Measurements from ENCODE around the gene MOB3B. TPM values are rescaled to one million over a fixed set of nuclear protein-coding genes. Genes with fewer than 3 reads are reported as not detected.

MOB3B gene
- total RNA-seq, 1 experiment from 2014 or later = 0.03 TPM

GRCh38 chr9:27530915-27531755 is 1.5 kb upstream of the MOB3B start:
- H3K27ac ChIP-seq (ENCODE audit: low read length) = no peak overlapping the region
- no peaks in the 10 kb centered on the region for H3K4me1 ChIP-seq (ENCODE audit: control insufficient read depth, insufficient read depth, low read length)
- H3K27me3 ChIP-seq (ENCODE audit: control insufficient read depth, insufficient read depth, low read length) = no peaks in the 10 kb centered on the region
- intact Hi-C loops (cut with micrococcal nuclease; ENCODE audit: unreplicated experiment) = loop anchor here (5.0 kb wide), 1 partner anchor 199 kb away; no protein-coding TSS in a partner anchor
- TF ChIP-seq SIN3A (IDR thresholded peaks at IDR 0.05; ENCODE audit: borderline replicate concordance, insufficient read depth, low read depth, low read length) (no peak), POLR2AphosphoS5 (IDR thresholded peaks at IDR 0.05; ENCODE audit: low read depth, low read length) (no peak), CTCF (IDR thresholded peaks at IDR 0.05) (no peak), REST (IDR thresholded peaks at IDR 0.05; ENCODE audit: insufficient read depth in 1 of 2, low read depth in 2 of 2, low read length in 1 of 2) (no peak), TCF7L2 (IDR thresholded peaks at IDR 0.05; ENCODE audit: low read depth, low read length) (no peak)
- ChIA-PET POLR2A (no interaction called here), CTCF (no interaction called here)
- no peaks in the 10 kb centered on the region for H3K36me3 ChIP-seq (ENCODE audit: control insufficient read depth, insufficient read depth, low read length)
- ATAC-seq (no peak), DNase-seq (ENCODE audit: low read depth, low spot score) (no peak)
- no peak overlapping the region for H3K4me3 ChIP-seq (ENCODE audit: low read depth in 2 of 2, low read length in 2 of 2)
- BruUV-seq (replicated peaks) = no TSS peak
- H3K9me3 ChIP-seq (ENCODE audit: control insufficient read depth, insufficient read depth, low read depth, low read length) = no peaks in the 10 kb centered on the region
- in situ Hi-C loops (cut with HindIII; ENCODE audit: low pct_unique_long_range_greater_than_20kb, low sequenced_read_pairs) = no loop called here

GRCh38 chr9:27528886-27529315 is 713 bp downstream of the MOB3B start:
- Histone ChIP-seq H3K9me3 (ENCODE audit: control insufficient read depth, insufficient read depth, low read depth, low read length) (no peaks in the 10 kb centered on the region), H3K36me3 (ENCODE audit: control insufficient read depth, insufficient read depth, low read length) (no peaks in the 10 kb centered on the region), H3K4me3 (ENCODE audit: low read depth in 2 of 2, low read length in 2 of 2) (peak overlapping the region; percentile 33 to 40), H3K27ac (ENCODE audit: low read length) (no peak overlapping the region), H3K4me1 (ENCODE audit: control insufficient read depth, insufficient read depth, low read length) (no peaks in the 10 kb centered on the region), H3K27me3 (ENCODE audit: control insufficient read depth, insufficient read depth, low read length) (no peaks in the 10 kb centered on the region)
- intact Hi-C loops (cut with micrococcal nuclease; ENCODE audit: unreplicated experiment) (no loop called here), in situ Hi-C loops (cut with HindIII; ENCODE audit: low pct_unique_long_range_greater_than_20kb, low sequenced_read_pairs) (no loop called here)
- no peak for TF ChIP-seq CTCF (IDR thresholded peaks at IDR 0.05)
- TF ChIP-seq SIN3A (IDR thresholded peaks at IDR 0.05; ENCODE audit: borderline replicate concordance, insufficient read depth, low read depth, low read length) = no peak
- no peak for TF ChIP-seq REST (IDR thresholded peaks at IDR 0.05; ENCODE audit: insufficient read depth in 1 of 2, low read depth in 2 of 2, low read length in 1 of 2)
- no peak for TF ChIP-seq TCF7L2 (IDR thresholded peaks at IDR 0.05; ENCODE audit: low read depth, low read length)
- TF ChIP-seq POLR2AphosphoS5 (IDR thresholded peaks at IDR 0.05; ENCODE audit: low read depth, low read length) = no peak
- ATAC-seq = no peak
- ChIA-PET POLR2A (no interaction called here), CTCF (no interaction called here)
- no peak for DNase-seq (ENCODE audit: low read depth, low spot score)
- no TSS peak for BruUV-seq (replicated peaks)

Measured in Panc1 (cell line).